SH-SY5Y (cell line): ENCODE data around the gene KCTD11.

ENCODE experiments used
- GATA2 ChIP-seq: IDR thresholded peaks from 2 replicates; pipeline ENCODE4 v1.6.1; 2011; ENCODE audit warnings: mild to moderate bottlenecking, low read depth, low read length
- GATA3 ChIP-seq: IDR thresholded peaks from 2 replicates; pipeline ENCODE4 v1.6.1; 2011; ENCODE audit warnings: low read depth, mild to moderate bottlenecking, low read length, moderate library complexity

DNA sequence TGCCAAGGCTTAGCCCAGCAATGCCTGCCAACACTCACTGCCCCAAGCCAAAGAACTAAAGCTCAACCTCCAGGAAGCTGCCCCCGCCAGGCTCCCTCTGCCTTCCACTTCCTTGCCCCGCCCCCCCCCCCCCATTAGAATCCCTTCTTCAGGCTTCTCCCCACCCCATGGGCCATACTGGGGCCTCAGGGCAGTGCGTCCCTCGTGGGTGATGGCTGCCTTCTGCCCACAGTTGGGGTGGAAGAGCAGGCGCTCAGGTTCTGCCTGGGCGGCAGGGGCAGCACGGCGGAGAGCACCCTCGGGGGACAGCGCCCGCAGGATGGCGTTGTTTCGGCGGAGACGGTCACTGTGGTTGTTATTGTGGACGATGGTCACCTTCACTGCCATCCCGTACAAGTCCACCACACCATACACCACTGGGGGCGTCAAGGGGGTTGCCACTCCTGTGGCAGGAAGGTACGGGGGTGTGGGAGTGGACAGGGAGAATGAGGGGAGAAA, 26.9 kb upstream of the KCTD11 start:
- no peak for TF ChIP-seq GATA2
- no peak for TF ChIP-seq GATA3
